H9 (cell line): ENCODE measurements around the gene NR2F1-AS1. TPM values are rescaled to one million over a fixed set of nuclear protein-coding genes. Genes with fewer than 3 reads are reported as not detected.

Experiments used
- DNase-seq: peaks from one replicate; pipeline ENCODE4 v3.0.0-alpha.2; 2017
- H2AFZ ChIP-seq: one replicate; pipeline ENCODE4 v1.6.1; 2013; ENCODE audit warnings: mild to moderate bottlenecking, low read length, control low read depth, moderate library complexity
- H2AK5ac ChIP-seq: 2 replicates; pipeline ENCODE4 v1.6.1; 2013; ENCODE audit warnings: low read length, control low read depth, mixed read lengths; ENCODE audit not compliant: insufficient read length
- H2BK120ac ChIP-seq: one replicate; pipeline ENCODE4 v1.6.1; 2013; ENCODE audit warnings: low read depth, mild to moderate bottlenecking, low read length, control low read depth, inconsistent platforms; ENCODE audit not compliant: poor library complexity, severe bottlenecking
- H2BK12ac ChIP-seq: 2 replicates; pipeline ENCODE4 v1.6.1; 2013; ENCODE audit warnings: low read length, control low read depth, mixed read lengths, low read depth; ENCODE audit not compliant: insufficient read length
- H2BK15ac ChIP-seq: 2 replicates; pipeline ENCODE4 v1.6.1; 2013; ENCODE audit warnings: low read depth, low read length, control low read depth
- H2BK20ac ChIP-seq: one replicate; pipeline ENCODE4 v1.6.1; 2013; ENCODE audit warnings: low read depth, mild to moderate bottlenecking, low read length, control low read depth, inconsistent platforms; ENCODE audit not compliant: poor library complexity, severe bottlenecking
- H2BK5ac ChIP-seq: 2 replicates; pipeline ENCODE4 v1.6.1; 2013; ENCODE audit warnings: low read length, control low read depth, mixed read lengths; ENCODE audit not compliant: insufficient read length
- H3K14ac ChIP-seq: 2 replicates; pipeline ENCODE4 v1.6.1; 2013; ENCODE audit warnings: low read length, control low read depth; ENCODE audit not compliant: insufficient read depth
- H3K18ac ChIP-seq: 2 replicates; pipeline ENCODE4 v1.6.1; 2013; ENCODE audit warnings: low read depth, mild to moderate bottlenecking, mixed read lengths, low read length, control low read depth; ENCODE audit not compliant: insufficient read length
- H3K23ac ChIP-seq: 2 replicates; pipeline ENCODE4 v1.6.1; 2013; ENCODE audit warnings: low read length, control low read depth, mixed read lengths, low read depth; ENCODE audit not compliant: insufficient read length
- H3K23me2 ChIP-seq: 2 replicates; pipeline ENCODE4 v1.6.1; 2013; ENCODE audit warnings: low read depth, mild to moderate bottlenecking, mixed read lengths, low read length, control low read depth; ENCODE audit not compliant: insufficient read length, poor library complexity, severe bottlenecking
- H3K27ac ChIP-seq: 2 replicates; pipeline ENCODE4 v1.5.1; 2013; ENCODE audit warnings: low read length, control low read depth, mixed read lengths, low read depth; ENCODE audit not compliant: insufficient read length
- H3K27me3 ChIP-seq: 2 replicates; pipeline ENCODE4 v1.6.1; 2013; ENCODE audit warnings: low read length, control low read depth, inconsistent platforms; ENCODE audit not compliant: insufficient read depth
- H3K4ac ChIP-seq: 2 replicates; pipeline ENCODE4 v1.6.1; 2013; ENCODE audit warnings: low read depth, mild to moderate bottlenecking, control low read depth, inconsistent platforms, low read length, moderate library complexity
- H3K4me1 ChIP-seq: 2 replicates; pipeline ENCODE4 v1.6.1; 2013; ENCODE audit warnings: low read length, control low read depth, inconsistent platforms; ENCODE audit not compliant: insufficient read depth
- H3K4me2 ChIP-seq: 2 replicates; pipeline ENCODE4 v1.6.1; 2013; ENCODE audit warnings: low read length, control low read depth, mixed read lengths; ENCODE audit not compliant: insufficient read length, insufficient read depth
- H3K56ac ChIP-seq: 2 replicates; pipeline ENCODE4 v1.6.1; 2013; ENCODE audit warnings: low read depth, mild to moderate bottlenecking, mixed read lengths, low read length, control low read depth; ENCODE audit not compliant: insufficient read length
- H3K79me1 ChIP-seq: 2 replicates; pipeline ENCODE4 v1.6.1; 2013; ENCODE audit warnings: low read depth, mild to moderate bottlenecking, moderate library complexity, low read length, control low read depth, inconsistent platforms; ENCODE audit not compliant: insufficient read depth, poor library complexity, severe bottlenecking
- H3K79me2 ChIP-seq: 2 replicates; pipeline ENCODE4 v1.6.1; 2013; ENCODE audit warnings: low read length, control low read depth, inconsistent platforms; ENCODE audit not compliant: insufficient read depth
- H3K9ac ChIP-seq: 2 replicates; pipeline ENCODE4 v1.6.1; 2013; ENCODE audit warnings: low read length, control low read depth, mixed read lengths; ENCODE audit not compliant: insufficient read length; ENCODE audit errors: extremely low read depth
- H3K9me3 ChIP-seq: one replicate; pipeline ENCODE4 v1.6.1; 2013; ENCODE audit warnings: low read depth, low read length, inconsistent platforms; ENCODE audit not compliant: control insufficient read depth
- H3T11ph ChIP-seq: one replicate; pipeline ENCODE4 v1.6.1; 2013; ENCODE audit warnings: mild to moderate bottlenecking, low read length, control low read depth, inconsistent platforms
- H4K20me1 ChIP-seq: one replicate; pipeline ENCODE4 v1.6.1; 2013; ENCODE audit not compliant: control insufficient read depth, insufficient read length, insufficient read depth
- H4K5ac ChIP-seq: 2 replicates; pipeline ENCODE4 v1.6.1; 2013; ENCODE audit warnings: low read depth, mild to moderate bottlenecking, mixed read lengths, low read length, control low read depth; ENCODE audit not compliant: insufficient read length
- H4K8ac ChIP-seq: replicated peaks from 2 replicates; pipeline ENCODE4 v1.6.1; 2013; ENCODE audit warnings: low read length, control low read depth, mixed read lengths, low read depth; ENCODE audit not compliant: insufficient read length
- H4K91ac ChIP-seq: 2 replicates; pipeline ENCODE4 v1.6.1; 2013; ENCODE audit warnings: low read depth, mild to moderate bottlenecking, moderate library complexity, mixed read lengths, low read length, control low read depth; ENCODE audit not compliant: insufficient read length
- H3K27ac Mint-ChIP-seq, 3 experiments: 2 replicates in 2 of 3; 3 replicates in 1 of 3; pipeline ENCODE4 v1.8.0; 2020 to 2021; ENCODE audit warnings: mixed read lengths in 3 of 3, mild to moderate bottlenecking in 1 of 3, moderate library complexity in 1 of 3
- H3K27me3 Mint-ChIP-seq: 2 replicates; pipeline ENCODE4 v1.8.0; 2021; ENCODE audit warnings: low read depth, mild to moderate bottlenecking, moderate library complexity, mixed read lengths
- H3K36me3 Mint-ChIP-seq, 3 experiments: 2 replicates in 2 of 3; 3 replicates in 1 of 3; pipeline ENCODE4 v1.8.0; 2020 to 2021; ENCODE audit warnings: low read depth in 3 of 3, mixed read lengths in 3 of 3; ENCODE audit not compliant: insufficient read depth in 1 of 3
- H3K4me1 Mint-ChIP-seq, 2 experiments: 2 replicates each; pipeline ENCODE4 v1.8.0; 2020; ENCODE audit warnings: mixed read lengths in 2 of 2
- H3K4me3 Mint-ChIP-seq, 2 experiments: 2 replicates in 1 of 2; 3 replicates in 1 of 2; pipeline ENCODE4 v1.8.0; 2020 to 2021; ENCODE audit warnings: mild to moderate bottlenecking in 2 of 2, mixed read lengths in 2 of 2, moderate library complexity in 1 of 2
- H3K9me3 Mint-ChIP-seq, 2 experiments: 2 replicates in 1 of 2; 3 replicates in 1 of 2; pipeline ENCODE4 v1.8.0; 2020; ENCODE audit warnings: mild to moderate bottlenecking in 2 of 2, mixed read lengths in 2 of 2, moderate library complexity in 1 of 2
- CTCF ChIP-seq: fragments of 200-600 bp; sonication (generic); conservative IDR thresholded peaks from 3 replicates; pipeline ENCODE4 v1.8.0; 2021; ENCODE audit warnings: antibody characterized with exemption, mild to moderate bottlenecking
- WGBS: extraction: QIAGEN DNeasy Blood & Tissue Kit; methylation state at CpG from one replicate; pipeline ENCODE4 v1.1.7; 2013; ENCODE audit warnings: missing lambda C conversion rate, low lambda C conversion rate, mixed read lengths; ENCODE audit not compliant: insufficient read length; ENCODE audit errors: extremely low coverage; 5-methylcytosine and 5-hydroxymethylcytosine counted together
- total RNA-seq: library from RNA; stranded (reverse); gene quantifications from 2 replicates; pipeline ENCODE4 v1.2.1, GENCODE V29; 2021

Gene NR2F1-AS1
- total RNA-seq, 1 experiment from 2014 or later = 1.9 TPM

GRCh38 chr5:93589152-93589828 is 8.3 kb upstream of the NR2F1-AS1 start:
- H3K79me1 ChIP-seq = no peaks in the 10 kb centered on the region
- no peak overlapping the region for H2BK120ac ChIP-seq
- H3K9me3 ChIP-seq = no peaks in the 10 kb centered on the region
- no peak overlapping the region for H3K4ac ChIP-seq
- H3K4me2 ChIP-seq = no peak overlapping the region
- no peak overlapping the region for H2BK5ac ChIP-seq
- H2BK20ac ChIP-seq = no peak overlapping the region
- no peak overlapping the region for H2AFZ ChIP-seq
- H3K27ac Mint-ChIP-seq = no peak overlapping the region
- WGBS = no CpG with 5 or more reads among the region's 6 CpGs
- no peak overlapping the region for H4K91ac ChIP-seq
- H4K8ac ChIP-seq = no peak overlapping the region
- no peak overlapping the region for H2BK12ac ChIP-seq
- peaks cover 36% of the 10 kb centered on the region for H3K27me3 Mint-ChIP-seq
- peaks cover 2 to 21% of the 10 kb centered on the region in 2 experiments; a peak in 3 of 5 replicates for H3K9me3 Mint-ChIP-seq
- no peak overlapping the region for H3K9ac ChIP-seq
- no peak overlapping the region for H3K18ac ChIP-seq
- no peaks in the 10 kb centered on the region for H3K23me2 ChIP-seq
- no peak overlapping the region for H3K27ac ChIP-seq
- TF ChIP-seq CTCF = no peak
- H3K79me2 ChIP-seq = no peaks in the 10 kb centered on the region
- no peaks in the 10 kb centered on the region for H4K20me1 ChIP-seq
- DNase-seq = no peak
- H4K5ac ChIP-seq = no peak overlapping the region
- peak overlapping the region in 1 of 2 experiments; percentile 78; a peak in 3 of 5 replicates for H3K4me3 Mint-ChIP-seq
- H3K14ac ChIP-seq = no peak overlapping the region
- H2BK15ac ChIP-seq = no peak overlapping the region
- peaks cover 0 to 2% (median 0%) of the 10 kb centered on the region in 3 experiments; a peak in 2 of 7 replicates for H3K36me3 Mint-ChIP-seq
- no peak overlapping the region for H3K23ac ChIP-seq
- H3T11ph ChIP-seq = no peak overlapping the region
- no peak overlapping the region for H3K56ac ChIP-seq
- H2AK5ac ChIP-seq = no peak overlapping the region
- H3K4me1 Mint-ChIP-seq = peaks cover 11 to 32% of the 10 kb centered on the region in 2 experiments; a peak in 3 of 4 replicates
- H3K4me1 ChIP-seq = peaks cover 2% of the 10 kb centered on the region; the same call in 1 of the 2 replicates
- peaks cover 88% of the 10 kb centered on the region for H3K27me3 ChIP-seq
